OCI-LY3 (cell line): ENCODE data around the gene CYP26B1.

ENCODE experiments used
- H2AFZ ChIP-seq: fragments of 200-600, 300-600 bp; shearing (Covaris generic); 2 replicates; pipeline ENCODE4 v1.6.0; 2014; ENCODE audit warnings: antibody characterized with exemption, low read depth, low read length
- H3K27ac ChIP-seq: fragments of 200-600, 300-600 bp; sonication (generic); 2 replicates; pipeline ENCODE4 v1.5.1; 2014; ENCODE audit warnings: mild to moderate bottlenecking, low read length, moderate library complexity, mixed read lengths
- H3K27me3 ChIP-seq: fragments of 200-600, 300-600 bp; sonication (generic); 2 replicates; pipeline ENCODE4 v1.6.1; 2014; ENCODE audit warnings: low read depth, low read length, mixed read lengths
- H3K36me3 ChIP-seq: fragments of 200-600, 300-600 bp; sonication (generic); replicated peaks from 2 replicates; pipeline ENCODE3; 2014; ENCODE audit warnings: low read depth, low read length, mixed read lengths
- H3K4me1 ChIP-seq: fragments of 300-600, 200-600 bp; sonication (generic); 2 replicates; pipeline ENCODE4 v1.6.1; 2014; ENCODE audit warnings: low read length, mixed read lengths
- H3K4me2 ChIP-seq: fragments of 200-600, 300-600 bp; sonication (generic); 2 replicates; pipeline ENCODE4 v1.6.1; 2014; ENCODE audit warnings: low read length, mixed read lengths
- H3K4me3 ChIP-seq: fragments of 300-600, 200-600 bp; sonication (generic); 2 replicates; pipeline ENCODE4 v1.5.1; 2014; ENCODE audit warnings: antibody characterized with exemption, mild to moderate bottlenecking, low read length, moderate library complexity
- H3K79me2 ChIP-seq: fragments of 300-600, 200-600 bp; shearing (Covaris generic); 2 replicates; pipeline ENCODE4 v1.6.1; 2014; ENCODE audit warnings: mild to moderate bottlenecking, low read length, mixed read lengths
- H3K9ac ChIP-seq: fragments of 300-600, 200-600 bp; shearing (Covaris generic); 2 replicates; pipeline ENCODE4 v1.6.0; 2014; ENCODE audit warnings: mild to moderate bottlenecking, low read length, moderate library complexity
- H3K9me3 ChIP-seq: fragments of 200-600, 300-600 bp; shearing (Covaris generic); 2 replicates; pipeline ENCODE4 v1.6.1; 2014; ENCODE audit warnings: low read length, mixed read lengths; ENCODE audit not compliant: insufficient read depth
- H4K20me1 ChIP-seq: fragments of 200-600, 300-600 bp; sonication (generic); 2 replicates; pipeline ENCODE4 v1.6.1; 2016; ENCODE audit warnings: low read length, mixed read lengths; ENCODE audit not compliant: insufficient read depth
- CTCF ChIP-seq: fragments of 200-600, 300-600 bp; sonication (generic); IDR thresholded peaks from 2 replicates; pipeline ENCODE4 v1.5.1; 2014; ENCODE audit warnings: antibody characterized with exemption, low read length, low read depth
- EZH2phosphoT487 ChIP-seq: fragments of 200-600 bp; shearing (Covaris generic); IDR thresholded peaks from 2 replicates; pipeline ENCODE4 v1.6.1; 2018; ENCODE audit warnings: antibody characterized with exemption, mixed run types, low read depth

The CYP26B1 gene, protein sequence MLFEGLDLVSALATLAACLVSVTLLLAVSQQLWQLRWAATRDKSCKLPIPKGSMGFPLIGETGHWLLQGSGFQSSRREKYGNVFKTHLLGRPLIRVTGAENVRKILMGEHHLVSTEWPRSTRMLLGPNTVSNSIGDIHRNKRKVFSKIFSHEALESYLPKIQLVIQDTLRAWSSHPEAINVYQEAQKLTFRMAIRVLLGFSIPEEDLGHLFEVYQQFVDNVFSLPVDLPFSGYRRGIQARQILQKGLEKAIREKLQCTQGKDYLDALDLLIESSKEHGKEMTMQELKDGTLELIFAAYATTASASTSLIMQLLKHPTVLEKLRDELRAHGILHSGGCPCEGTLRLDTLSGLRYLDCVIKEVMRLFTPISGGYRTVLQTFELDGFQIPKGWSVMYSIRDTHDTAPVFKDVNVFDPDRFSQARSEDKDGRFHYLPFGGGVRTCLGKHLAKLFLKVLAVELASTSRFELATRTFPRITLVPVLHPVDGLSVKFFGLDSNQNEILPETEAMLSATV

DNA sequence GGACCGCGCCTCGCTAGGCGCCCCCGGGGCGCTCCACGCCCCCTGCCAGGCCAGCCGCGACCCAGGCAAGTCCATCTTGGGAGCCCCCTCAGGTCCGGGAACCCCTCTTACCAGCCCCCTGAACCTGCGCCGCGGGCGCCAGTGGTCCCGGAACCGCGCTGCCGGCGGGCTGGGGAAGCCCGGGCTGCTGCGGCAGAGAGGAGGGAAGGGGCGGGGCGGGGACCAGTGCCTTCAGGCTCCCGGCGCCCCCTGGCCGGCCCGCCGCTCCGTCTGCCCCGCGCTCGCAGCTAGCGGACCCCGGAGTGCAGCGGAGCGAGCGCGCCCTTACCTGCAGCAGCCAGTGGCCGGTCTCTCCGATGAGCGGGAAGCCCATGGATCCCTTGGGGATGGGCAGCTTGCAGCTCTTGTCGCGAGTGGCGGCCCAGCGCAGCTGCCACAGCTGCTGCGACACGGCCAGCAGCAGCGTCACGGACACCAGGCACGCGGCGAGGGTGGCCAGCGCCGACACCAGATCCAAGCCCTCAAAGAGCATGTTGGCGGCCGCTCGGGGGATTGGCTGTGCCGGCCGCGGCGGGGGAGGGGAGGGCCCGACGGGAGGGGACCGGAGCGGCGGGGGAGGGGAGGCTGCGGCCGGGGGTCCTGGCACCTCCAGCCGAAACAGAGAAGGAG is at the start of gene CYP26B1:
Gene CYP26B1, minus strand, starts transcription at position 560 of the 669 bp plus-strand sequence. Its CDS starts 28 bp downstream, at position 532.
- no peak within 1 kb of the TSS for H3K4me3 ChIP-seq
- H3K79me2 ChIP-seq, result no peaks in the 10 kb centered on the region
- no peak within 1 kb of the TSS for H3K9ac ChIP-seq
- H3K9me3 ChIP-seq, result no peaks in the 10 kb centered on the region
- H2AFZ ChIP-seq, result no peak within 1 kb of the TSS
- no peaks in the 10 kb centered on the region for H3K36me3 ChIP-seq
- H3K27me3 ChIP-seq, result no peaks in the 10 kb centered on the region
- no peaks in the 10 kb centered on the region for H3K4me1 ChIP-seq
- H4K20me1 ChIP-seq, result no peaks in the 10 kb centered on the region
- no peak within 1 kb of the TSS for H3K27ac ChIP-seq
- H3K4me2 ChIP-seq, result no peak within 1 kb of the TSS
- TF ChIP-seq EZH2phosphoT487, result no peak
- no peak for TF ChIP-seq CTCF

DNA sequence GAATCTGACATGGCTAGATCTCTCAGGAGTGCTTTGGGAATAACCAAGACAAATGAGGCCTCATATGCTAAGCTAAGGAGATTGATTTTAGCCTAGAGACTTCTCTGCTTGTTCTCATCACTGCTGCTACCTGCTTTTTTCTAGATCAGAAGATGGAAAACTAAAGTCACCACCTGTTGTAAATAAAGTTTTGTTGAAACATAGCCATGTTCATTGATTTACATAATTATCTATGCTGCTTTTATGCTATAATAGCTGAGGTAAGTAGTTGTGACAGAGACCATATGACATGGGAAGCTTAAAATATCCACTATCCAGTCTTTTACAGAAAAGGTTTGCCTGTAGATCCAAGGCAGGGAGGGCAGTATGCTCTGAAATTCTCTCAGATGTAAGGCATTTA is 46.1 kb upstream of the CYP26B1 start:
- H3K79me2 ChIP-seq, result no peaks in the 10 kb centered on the region
- TF ChIP-seq CTCF, result no peak
- no peaks in the 10 kb centered on the region for H3K9me3 ChIP-seq
- no peaks in the 10 kb centered on the region for H4K20me1 ChIP-seq
- no peak overlapping the region for H2AFZ ChIP-seq
- no peak overlapping the region for H3K4me2 ChIP-seq
- H3K27me3 ChIP-seq, result no peaks in the 10 kb centered on the region
- H3K9ac ChIP-seq, result no peak overlapping the region
- no peaks in the 10 kb centered on the region for H3K4me1 ChIP-seq
- no peak overlapping the region for H3K4me3 ChIP-seq
- no peak overlapping the region for H3K27ac ChIP-seq
- H3K36me3 ChIP-seq, result no peaks in the 10 kb centered on the region

- Histone ChIP-seq H3K9me3 (no peaks in the 10 kb centered on the region), H4K20me1 (no peaks in the 10 kb centered on the region), H3K36me3 (no peaks in the 10 kb centered on the region), H2AFZ (no peak overlapping the region), H3K79me2 (no peaks in the 10 kb centered on the region), H3K4me1 (no peaks in the 10 kb centered on the region), H3K4me2 (no peak overlapping the region), H3K27ac (no peak overlapping the region), H3K27me3 (no peaks in the 10 kb centered on the region), H3K9ac (no peak overlapping the region), H3K4me3 (no peak overlapping the region)
- TF ChIP-seq CTCF (no peak), EZH2phosphoT487 (no peak)
These were observed 43.8 kb upstream of the CYP26B1 start for GRCh38 chr2:72191441-72191840.

DNA sequence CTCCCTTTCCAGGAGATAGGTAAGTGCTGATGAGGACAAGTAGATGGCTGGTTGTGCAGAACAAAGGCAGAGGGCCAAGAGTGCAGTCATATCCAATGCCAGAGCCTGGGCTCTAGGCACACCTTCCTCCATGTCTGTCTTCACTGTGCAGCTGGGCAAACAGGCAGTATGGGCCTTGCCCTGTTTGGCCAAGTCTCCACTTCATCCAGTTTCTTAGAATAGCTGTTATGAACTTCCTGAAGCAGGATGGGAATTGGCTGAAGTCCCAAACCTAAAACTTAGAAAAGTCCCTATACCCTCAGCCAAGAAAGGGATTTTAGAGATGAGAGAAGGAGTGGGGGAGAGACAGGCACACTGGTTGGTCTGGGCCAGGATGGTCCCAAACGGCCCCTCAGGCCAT is 37.5 kb upstream of the CYP26B1 start:
- H3K79me2 ChIP-seq, result no peaks in the 10 kb centered on the region
- H3K36me3 ChIP-seq, result no peaks in the 10 kb centered on the region
- no peak overlapping the region for H3K9ac ChIP-seq
- no peaks in the 10 kb centered on the region for H4K20me1 ChIP-seq
- no peak overlapping the region for H3K4me3 ChIP-seq
- no peak for TF ChIP-seq EZH2phosphoT487
- no peak for TF ChIP-seq CTCF
- no peak overlapping the region for H3K27ac ChIP-seq
- H3K27me3 ChIP-seq, result no peaks in the 10 kb centered on the region
- no peaks in the 10 kb centered on the region for H3K9me3 ChIP-seq
- no peak overlapping the region for H3K4me2 ChIP-seq
- H2AFZ ChIP-seq, result no peak overlapping the region
- no peaks in the 10 kb centered on the region for H3K4me1 ChIP-seq
